ENCODE data around the gene HMGXB4. TPM values are rescaled to one million over a fixed set of nuclear protein-coding genes. Genes with fewer than 3 reads are reported as not detected.

Gene HMGXB4
- total and polyA plus RNA-seq, 9 of the 15 experiments (the other 6 are each of a cell fraction or from before 2014, with no cell fraction given): 9.9 to 31.4 (median 24.8) TPM

- TF ChIP-seq CEBPG (CRISPR knock-in tag; IDR thresholded peaks at IDR 0.05): peak; percentile 75
- TF ChIP-seq CEBPG (tag; conservative IDR thresholded peaks at IDR 0.05 in 1 of 2, IDR thresholded peaks at IDR 0.05 in 1 of 2): peak; percentile 93
- 0 out of 2 replicates have a peak, but pooled peaks have one; percentile 21 for TF ChIP-seq VEZF1 (CRISPR knock-in tag; IDR thresholded peaks at IDR 0.05)
- 0 out of 2 replicates have a peak, but pooled peaks have one; percentile 36 for TF ChIP-seq SPI1 (IDR thresholded peaks at IDR 0.05; ENCODE audit: borderline replicate concordance, low read depth, low read length)
Observed at GRCh38 chr22:35301372-35301874, 44.1 kb downstream of the HMGXB4 start (continued).

DNA sequence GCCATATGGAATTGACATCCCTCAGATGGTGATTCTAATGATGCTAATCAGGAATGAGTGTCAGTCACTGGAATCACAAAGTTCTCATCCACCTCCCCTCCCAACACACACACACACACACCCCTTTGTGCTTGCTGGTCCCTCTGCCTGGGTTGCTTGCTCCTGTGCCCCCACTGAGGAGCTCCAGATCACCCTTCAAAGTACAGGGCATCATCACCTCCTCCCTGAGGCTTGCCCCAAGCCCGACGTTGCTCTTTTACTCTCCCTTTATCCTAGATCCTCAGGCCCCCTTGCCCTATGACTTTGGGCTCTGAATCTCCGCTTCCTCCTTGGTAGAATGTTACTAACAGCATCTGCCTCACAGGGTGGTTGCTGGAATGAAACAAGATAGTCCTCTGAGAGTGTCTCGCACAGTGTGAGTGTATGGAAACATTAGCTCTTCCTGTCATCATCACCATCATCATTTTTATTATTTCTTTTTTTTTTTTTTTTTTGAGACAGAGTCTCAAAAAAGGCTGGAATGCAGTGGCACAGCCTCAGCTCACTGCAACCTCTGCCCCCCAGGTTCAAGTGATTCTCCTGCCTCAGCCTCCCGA, 45.8 kb downstream of the HMGXB4 start:
- no peak overlapping the region for H3K4me3 ChIP-seq

More for the DNA sequence above, 45.8 kb downstream of the HMGXB4 start:
- 86% methylated on average over 5 of the region's 5 CpGs for WGBS (ENCODE audit: insufficient coverage, low coverage, missing lambda C conversion rate)
- Histone ChIP-seq H3K27me3 (ENCODE audit: control insufficient read depth in 2 of 2, insufficient read depth in 2 of 2, low read length in 2 of 2) (no peaks in the 10 kb centered on the region), H3K9me1 (ENCODE audit: control insufficient read depth, insufficient read depth, low read length) (no peaks in the 10 kb centered on the region), H3K27ac (ENCODE audit: extremely low read depth, low read depth, low read length) (no peak overlapping the region), H3K9me3 (replicated peaks; ENCODE audit: control insufficient read depth, insufficient read depth, low read depth, low read length) (no peaks in the 10 kb centered on the region), H2AFZ (ENCODE audit: low read depth, low read length) (no peak overlapping the region), H3K4me2 (ENCODE audit: insufficient read depth, low read length) (no peak overlapping the region), H3K9ac (ENCODE audit: insufficient read depth in 1 of 2, low read depth in 2 of 2, low read length in 2 of 2) (no peak overlapping the region), H3K79me2 (ENCODE audit: control insufficient read depth, insufficient read depth, low read length) (peaks cover 10% of the 10 kb centered on the region), H3K36me3 (ENCODE audit: control insufficient read depth, insufficient read depth, low read length) (peaks cover 6% of the 10 kb centered on the region; the same call in 2 of the 3 replicates), H3K4me1 (replicated peaks in 1 of 2; ENCODE audit: control insufficient read depth in 2 of 2, insufficient read depth in 2 of 2, low read length in 2 of 2) (peaks cover 13 to 17% of the 10 kb centered on the region in 2 experiments; a peak in 4 of 5 replicates), H4K20me1 (replicated peaks; ENCODE audit: control insufficient read depth, insufficient read depth, low read length) (no peaks in the 10 kb centered on the region; the same call in 1 of the 2 replicates)
- BruUV-seq (replicated peaks): no TSS peak
- ChIA-PET CTCF (ENCODE audit: low intra/inter-chr PET ratio) (no interaction called here), POLR2A (no interaction called here)
- ATAC-seq (no peak), DNase-seq (ENCODE audit: extremely low read depth in 1 of 4, low spot score in 3 of 4) (no peak), FAIRE-seq (no peak)
- intact Hi-C loops (cut with micrococcal nuclease) (no loop called here), in situ Hi-C loops (cut with MboI) (no loop called here)
- no peak for TF ChIP-seq ZC3H8 (IDR thresholded peaks at IDR 0.05)
- no peak for TF ChIP-seq U2AF1 (optimal IDR thresholded peaks at IDR 0.05; ENCODE audit: low read depth, low read length)
- no peak for TF ChIP-seq ELF2 (CRISPR knock-in tag; IDR thresholded peaks at IDR 0.05)
- TF ChIP-seq ZNF57 (CRISPR knock-in tag; IDR thresholded peaks at IDR 0.05): no peak
- TF ChIP-seq HBP1 (CRISPR knock-in tag; IDR thresholded peaks at IDR 0.05): no peak
- TF ChIP-seq FOXM1 (IDR thresholded peaks at IDR 0.05; ENCODE audit: low read depth): no peak
- no peak for TF ChIP-seq FOXM1 (CRISPR knock-in tag; IDR thresholded peaks at IDR 0.05; ENCODE audit: low read depth)
- TF ChIP-seq, protein P1, sequence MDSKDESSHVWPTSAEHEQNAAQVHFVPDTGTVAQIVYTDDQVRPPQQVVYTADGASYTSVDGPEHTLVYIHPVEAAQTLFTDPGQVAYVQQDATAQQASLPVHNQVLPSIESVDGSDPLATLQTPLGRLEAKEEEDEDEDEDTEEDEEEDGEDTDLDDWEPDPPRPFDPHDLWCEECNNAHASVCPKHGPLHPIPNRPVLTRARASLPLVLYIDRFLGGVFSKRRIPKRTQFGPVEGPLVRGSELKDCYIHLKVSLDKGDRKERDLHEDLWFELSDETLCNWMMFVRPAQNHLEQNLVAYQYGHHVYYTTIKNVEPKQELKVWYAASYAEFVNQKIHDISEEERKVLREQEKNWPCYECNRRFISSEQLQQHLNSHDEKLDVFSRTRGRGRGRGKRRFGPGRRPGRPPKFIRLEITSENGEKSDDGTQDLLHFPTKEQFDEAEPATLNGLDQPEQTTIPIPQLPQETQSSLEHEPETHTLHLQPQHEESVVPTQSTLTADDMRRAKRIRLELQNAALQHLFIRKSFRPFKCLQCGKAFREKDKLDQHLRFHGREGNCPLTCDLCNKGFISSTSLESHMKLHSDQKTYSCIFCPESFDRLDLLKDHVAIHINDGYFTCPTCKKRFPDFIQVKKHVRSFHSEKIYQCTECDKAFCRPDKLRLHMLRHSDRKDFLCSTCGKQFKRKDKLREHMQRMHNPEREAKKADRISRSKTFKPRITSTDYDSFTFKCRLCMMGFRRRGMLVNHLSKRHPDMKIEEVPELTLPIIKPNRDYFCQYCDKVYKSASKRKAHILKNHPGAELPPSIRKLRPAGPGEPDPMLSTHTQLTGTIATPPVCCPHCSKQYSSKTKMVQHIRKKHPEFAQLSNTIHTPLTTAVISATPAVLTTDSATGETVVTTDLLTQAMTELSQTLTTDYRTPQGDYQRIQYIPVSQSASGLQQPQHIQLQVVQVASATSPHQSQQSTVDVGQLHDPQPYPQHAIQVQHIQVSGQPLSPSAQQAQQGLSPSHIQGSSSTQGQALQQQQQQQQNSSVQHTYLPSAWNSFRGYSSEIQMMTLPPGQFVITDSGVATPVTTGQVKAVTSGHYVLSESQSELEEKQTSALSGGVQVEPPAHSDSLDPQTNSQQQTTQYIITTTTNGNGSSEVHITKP (IDR thresholded peaks at IDR 0.05; ENCODE audit: partially characterized antibody): no peak
- TF ChIP-seq PHF8 (IDR thresholded peaks at IDR 0.05; ENCODE audit: borderline replicate concordance, low read length): no peak
